Upper lobe of left lung (tissue), 4 donors: ENCODE measurements around the gene MYO3B.

Experiments used
- CTCF ChIP-seq, 6 experiments: fragments of 450-650 bp in 4 of 6; fragments of 200-600 bp in 2 of 6; sonication (generic) in 2 of 6; IDR thresholded peaks; one replicate each; pipeline ENCODE4 v1.5.1; 2016 to 2019; ENCODE audit warnings: antibody characterized with exemption in 6 of 6
- EP300 ChIP-seq, 4 donors: sonication (generic); formaldehyde crosslinking; IDR thresholded peaks; one replicate each; pipeline ENCODE4 v1.5.1; 2017; ENCODE audit warnings: antibody characterized with exemption in 4 of 4, control low read depth in 2 of 4
- POLR2A ChIP-seq, 4 donors: fragments of 450-650 bp; IDR thresholded peaks; one replicate each; pipeline ENCODE4 v1.5.1; 2016 to 2017; ENCODE audit warnings: antibody characterized with exemption in 4 of 4, mild to moderate bottlenecking in 2 of 4
- POLR2AphosphoS5 ChIP-seq, 2 donors: sonication (generic); formaldehyde crosslinking; IDR thresholded peaks; one replicate each; pipeline ENCODE4 v1.5.1; 2017; ENCODE audit warnings: antibody characterized with exemption in 2 of 2

GRCh38 chr2:170341684-170342623 is 164.0 kb downstream of the MYO3B start:
- no peak for TF ChIP-seq POLR2A (IDR thresholded peaks at IDR 0.05)
- no peak for TF ChIP-seq CTCF (IDR thresholded peaks at IDR 0.05)
- no peak for TF ChIP-seq POLR2AphosphoS5 (IDR thresholded peaks at IDR 0.05)
- no peak for TF ChIP-seq EP300 (IDR thresholded peaks at IDR 0.05)
